GM12873 (cell line): Measurements from ENCODE around the gene EGFLAM.

Experiments
- CTCF ChIP-seq: IDR thresholded peaks from 2 replicates; pipeline ENCODE4 v1.5.1; 2012; ENCODE audit warnings: low read depth, mild to moderate bottlenecking, moderate library complexity, low read length, control low read depth; ENCODE audit not compliant: insufficient read depth; ENCODE audit errors: missing control alignments

The EGFLAM gene

GRCh38 chr5:38342261-38342660 lies 83.9 kb downstream of the EGFLAM start:
- no peak for TF ChIP-seq CTCF

DNA sequence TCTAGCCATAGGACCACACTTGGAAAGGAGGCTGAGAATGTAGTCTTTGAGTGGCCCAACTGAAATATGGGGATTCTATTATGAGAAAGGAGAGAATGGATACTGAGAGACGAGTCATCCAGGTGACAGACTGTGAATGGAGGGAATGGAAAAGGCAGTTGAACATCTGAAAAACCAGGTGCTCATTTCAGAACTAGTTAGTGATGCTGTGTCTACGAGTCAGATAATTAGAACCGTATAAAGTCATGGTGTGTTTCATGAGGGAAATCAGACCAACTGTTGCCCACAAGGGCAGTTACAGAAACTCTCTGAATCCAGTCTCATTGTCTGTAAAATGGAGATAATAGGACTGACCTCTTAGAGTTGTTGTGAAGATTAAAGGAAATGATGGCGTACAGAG lies 86.5 kb downstream of the EGFLAM start:
- no peak for TF ChIP-seq CTCF

GRCh38 chr5:38346593-38346992 lies 88.2 kb downstream of the EGFLAM start:
- TF ChIP-seq CTCF: no peak

DNA sequence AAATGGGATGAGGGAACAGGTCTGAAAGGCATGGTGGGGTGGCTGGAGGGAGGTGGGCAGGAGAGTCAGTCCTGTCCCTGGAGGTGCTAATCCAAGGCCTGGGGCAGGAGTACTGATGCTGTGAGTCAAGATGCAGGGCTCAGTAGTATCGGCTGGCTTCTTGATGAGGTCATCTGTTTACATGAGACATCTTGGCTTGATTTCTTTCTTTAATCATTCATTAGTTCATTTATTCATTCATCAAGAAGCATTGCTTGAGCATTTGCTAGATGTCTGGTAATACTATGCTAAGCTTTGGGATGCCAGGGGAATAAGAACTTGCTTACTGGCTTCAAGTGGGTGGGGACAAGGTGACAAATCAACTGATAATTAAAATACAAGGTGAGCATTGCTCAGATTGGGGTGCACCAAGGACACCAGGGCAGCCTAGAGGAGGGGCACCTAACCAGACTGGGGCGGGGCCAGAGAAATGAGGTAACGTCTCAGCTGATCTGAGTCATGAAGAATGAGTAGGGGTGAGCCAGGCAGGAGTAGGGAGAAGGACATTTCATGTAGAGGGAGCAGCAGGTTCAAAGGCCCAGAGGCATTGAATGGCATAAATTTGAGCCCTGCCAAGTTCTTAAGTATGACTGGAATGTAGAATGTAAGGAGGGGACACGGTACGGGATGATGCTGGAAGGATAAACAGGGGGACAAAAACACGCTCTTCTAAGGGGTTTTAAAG lies 88.8 kb downstream of the EGFLAM start:
- TF ChIP-seq CTCF: no peak

DNA sequence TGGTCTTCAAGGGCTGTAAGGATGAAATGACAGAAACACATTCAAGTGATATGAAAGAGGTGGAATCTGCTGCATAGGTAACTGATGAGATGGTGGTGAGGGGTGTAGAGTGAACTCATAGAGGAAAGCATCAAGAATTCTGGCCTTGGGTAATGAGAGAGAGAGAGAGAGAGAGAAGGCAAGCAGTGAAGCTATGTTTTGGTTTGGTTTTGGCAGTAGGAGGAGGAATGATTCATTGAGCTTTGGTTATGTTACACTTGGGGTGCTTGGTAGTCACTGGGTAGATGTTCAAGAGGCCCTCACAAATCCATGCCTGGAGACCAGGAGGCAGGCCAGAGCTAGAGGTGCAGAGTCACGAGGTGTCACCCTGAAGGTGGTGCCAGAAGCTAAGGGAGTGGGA lies 89.5 kb downstream of the EGFLAM start:
- TF ChIP-seq CTCF: no peak

GRCh38 chr5:38360323-38361061 lies 102.1 kb downstream of the EGFLAM start:
- TF ChIP-seq CTCF: no peak

DNA sequence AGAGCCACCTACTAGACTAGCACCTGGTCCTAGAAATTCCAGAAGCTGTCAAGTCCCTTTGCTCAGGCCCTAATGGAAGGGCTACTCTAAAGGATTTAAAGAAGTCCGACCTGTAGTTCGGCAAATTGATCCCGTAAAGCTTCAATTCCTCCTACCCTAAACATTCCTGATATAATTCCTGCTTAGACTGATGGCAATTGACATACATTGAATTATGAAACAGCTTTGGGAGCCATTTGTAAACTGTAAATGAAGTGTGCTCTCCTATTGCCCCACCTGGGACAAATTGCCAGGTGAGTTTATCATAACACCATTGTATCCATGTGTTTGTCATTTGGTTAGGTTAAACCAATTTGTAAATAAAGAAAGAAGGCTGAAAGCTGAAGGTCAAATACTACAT lies 104.4 kb downstream of the EGFLAM start:
- no peak for TF ChIP-seq CTCF
